Testis (tissue), 3 donors: ENCODE results near the gene SMYD3. TPM values are rescaled to one million over a fixed set of nuclear protein-coding genes. Genes with fewer than 3 reads are reported as not detected.

Source experiments
- DNase-seq: peaks from one replicate; pipeline ENCODE4 v3.0.0-alpha.2; 2019
- H3K27ac ChIP-seq, 2 donors: fragments of 200-600 bp; sonication (generic); one replicate each; pipeline ENCODE4 v1.5.1; 2019
- H3K27me3 ChIP-seq: fragments of 200-600 bp; sonication (generic); one replicate; pipeline ENCODE4 v1.5.1; 2019
- H3K36me3 ChIP-seq: fragments of 200-600 bp; sonication (generic); one replicate; pipeline ENCODE4 v1.5.1; 2017; ENCODE audit warnings: low read depth; ENCODE audit errors: missing control alignments
- H3K4me1 ChIP-seq: fragments of 200-600 bp; sonication (generic); one replicate; pipeline ENCODE4 v1.5.1; 2019
- H3K4me3 ChIP-seq, 2 donors: fragments of 200-600 bp; sonication (generic); one replicate each; pipeline ENCODE4 v1.5.1; 2017 to 2019
- H3K9me3 ChIP-seq: fragments of 200-600 bp; sonication (generic); one replicate; pipeline ENCODE4 v1.5.1; 2017
- CTCF ChIP-seq, 3 experiments: fragments of 450-650 bp in 2 of 3; fragments of 200-600 bp in 1 of 3; sonication (generic) in 1 of 3; IDR thresholded peaks; one replicate each; pipeline ENCODE4 v1.5.1; 2016 to 2019; ENCODE audit warnings: antibody characterized with exemption in 3 of 3, mild to moderate bottlenecking in 2 of 3, moderate library complexity in 1 of 3
- POLR2A ChIP-seq: fragments of 450-650 bp; IDR thresholded peaks from one replicate; pipeline ENCODE4 v1.6.1; 2017; ENCODE audit warnings: antibody characterized with exemption, mild to moderate bottlenecking, moderate library complexity
- WGBS, 2 donors: methylation state at CpG; one replicate each; pipeline ENCODE4 v1.1.5; 2018; 5-methylcytosine and 5-hydroxymethylcytosine counted together
- intact Hi-C: fragments of 100-400 bp; cut with DNase I; formaldehyde crosslinking; loops from one replicate; pipeline ENCODE4 v1.15.1; 2023; ENCODE audit warnings: low total_unique reads
- polyA plus RNA-seq: library from polyadenylated mRNA; stranded (reverse); fragments of 350-450 nt; fragmentation: Illumina TruSeq; extraction: RNeasy Lipid Tissue Mini Kit (QIAGEN cat#74804); gene quantifications from one replicate; pipeline ENCODE4 v1.2.3, GENCODE V29; 2014; ENCODE audit warnings: low read depth, low replicate concordance; ENCODE audit not compliant: insufficient read depth
- total RNA-seq, 2 donors: library from RNA; depleted of rRNA; stranded (reverse); fragments of >200 nt; gene quantifications; one replicate each; pipeline ENCODE4 v1.2.3, GENCODE V29; 2016

SMYD3 gene
- total and polyA plus RNA-seq, 3 donors from 2014 or later, result 23.0 to 38.8 (median 38.7) TPM

GRCh38 chr1:246068619-246069509, 438.2 kb downstream of the SMYD3 start:
- no peak for DNase-seq
- Histone ChIP-seq H3K27ac (no peak overlapping the region), H3K27me3 (no peaks in the 10 kb centered on the region), H3K9me3 (no peaks in the 10 kb centered on the region), H3K36me3 (no peaks in the 10 kb centered on the region), H3K4me3 (no peak overlapping the region), H3K4me1 (no peaks in the 10 kb centered on the region)
- WGBS, 2 donors, result 78% methylated on average over 7 of the region's 7 CpGs
- intact Hi-C loops, result no loop called here
- no peak for TF ChIP-seq POLR2A
- TF ChIP-seq CTCF (IDR thresholded peaks at IDR 0.05), result no peak

- TF ChIP-seq CTCF (IDR thresholded peaks at IDR 0.05) (no peak), POLR2A (no peak)
- no peak overlapping the region for H3K4me3 ChIP-seq
- H3K9me3 ChIP-seq, result no peaks in the 10 kb centered on the region
- intact Hi-C loops, result no loop called here
- H3K4me1 ChIP-seq, result no peaks in the 10 kb centered on the region
- no peak overlapping the region for H3K27ac ChIP-seq
- WGBS, 2 donors, result 84 to 91% methylated on average over 3 of the region's 3 CpGs
- no peaks in the 10 kb centered on the region for H3K36me3 ChIP-seq
- DNase-seq, result no peak
- H3K27me3 ChIP-seq, result no peaks in the 10 kb centered on the region
These were observed 438.9 kb downstream of the SMYD3 start for GRCh38 chr1:246068217-246068512.

GRCh38 chr1:246067432-246068216, 439.5 kb downstream of the SMYD3 start:
- Histone ChIP-seq H3K27me3 (no peaks in the 10 kb centered on the region), H3K9me3 (no peaks in the 10 kb centered on the region), H3K36me3 (no peaks in the 10 kb centered on the region), H3K27ac (no peak overlapping the region), H3K4me1 (no peaks in the 10 kb centered on the region), H3K4me3 (no peak overlapping the region)
- DNase-seq, result no peak
- 82 to 84% methylated on average over 18 of the region's 18 CpGs for WGBS, 2 donors
- TF ChIP-seq POLR2A (no peak), CTCF (IDR thresholded peaks at IDR 0.05) (no peak)
- intact Hi-C loops, result no loop called here

- 71 to 73% methylated on average over 3 of the region's 3 CpGs for WGBS, 2 donors
- intact Hi-C loops, result no loop called here
- TF ChIP-seq POLR2A (no peak), CTCF (IDR thresholded peaks at IDR 0.05) (no peak)
These were observed 440.5 kb downstream of the SMYD3 start for GRCh38 chr1:246066573-246066972.

More at GRCh38 chr1:246066573-246066972, 440.5 kb downstream of the SMYD3 start:
- Histone ChIP-seq H3K27ac (no peak overlapping the region), H3K27me3 (no peaks in the 10 kb centered on the region), H3K36me3 (no peaks in the 10 kb centered on the region), H3K9me3 (no peaks in the 10 kb centered on the region), H3K4me3 (no peak overlapping the region), H3K4me1 (no peaks in the 10 kb centered on the region)
- no peak for DNase-seq
